WTC11 (cell line): ENCODE measurements around the gene FNIP1.

Source experiments
- CBFB ChIP-seq: sonication (generic); formaldehyde crosslinking; IDR thresholded peaks from 2 replicates; pipeline ENCODE4 v1.8.1; 2022; ENCODE audit warnings: mild to moderate bottlenecking, low read depth, missing genetic modification reagents
- CREB1 ChIP-seq: sonication (generic); formaldehyde crosslinking; IDR thresholded peaks from 2 replicates; pipeline ENCODE4 v1.8.0; 2023; ENCODE audit warnings: mild to moderate bottlenecking, missing genetic modification reagents
- CTCF ChIP-seq: fragments of 200-600 bp; IDR thresholded peaks from 2 replicates; pipeline ENCODE4 v1.8.0; 2022; ENCODE audit warnings: antibody characterized with exemption
- JUN ChIP-seq: sonication (generic); formaldehyde crosslinking; IDR thresholded peaks from 2 replicates; pipeline ENCODE4 v1.8.0; 2023; ENCODE audit warnings: mild to moderate bottlenecking, missing genetic modification reagents
- KAT7 ChIP-seq: sonication (generic); formaldehyde crosslinking; IDR thresholded peaks from 2 replicates; pipeline ENCODE4 v1.8.1; 2023; ENCODE audit warnings: missing genetic modification reagents, mild to moderate bottlenecking, borderline replicate concordance
- MAX ChIP-seq: sonication (generic); formaldehyde crosslinking; IDR thresholded peaks from 2 replicates; pipeline ENCODE4 v1.8.0; 2022; ENCODE audit warnings: mild to moderate bottlenecking, missing genetic modification reagents
- NR1H2 ChIP-seq: sonication (generic); formaldehyde crosslinking; IDR thresholded peaks from 2 replicates; pipeline ENCODE4 v1.9.0; 2021; ENCODE audit warnings: mild to moderate bottlenecking, moderate library complexity, missing genetic modification reagents
- SOX15 ChIP-seq: fragments of 250-450 bp; sonication (Bioruptor Pico); IDR thresholded peaks from 2 replicates; pipeline ENCODE4 v1.9.0; 2021; ENCODE audit warnings: mild to moderate bottlenecking
- SP1 ChIP-seq: sonication (generic); formaldehyde crosslinking; conservative IDR thresholded peaks from 2 replicates; pipeline ENCODE4 v1.8.1; 2022; ENCODE audit warnings: missing genetic modification reagents
- ZNF138 ChIP-seq: sonication (generic); formaldehyde crosslinking; conservative IDR thresholded peaks from 2 replicates; pipeline ENCODE4 v1.8.1; 2022; ENCODE audit warnings: mild to moderate bottlenecking, moderate library complexity, missing genetic modification reagents
- ZNF317 ChIP-seq: sonication (generic); formaldehyde crosslinking; IDR thresholded peaks from 2 replicates; pipeline ENCODE4 v1.8.1; 2023; ENCODE audit warnings: low read depth, mild to moderate bottlenecking, moderate library complexity, missing genetic modification reagents, borderline replicate concordance
- TF ChIP-seq, protein P1 (sequence below): sonication (generic); formaldehyde crosslinking; IDR thresholded peaks from 2 replicates; pipeline ENCODE4 v1.8.1; 2023; ENCODE audit warnings: mild to moderate bottlenecking, moderate library complexity, missing genetic modification reagents
- TF ChIP-seq, protein P2 (sequence below): sonication (generic); formaldehyde crosslinking; IDR thresholded peaks from 2 replicates; pipeline ENCODE4 v1.8.1; 2023; ENCODE audit warnings: mild to moderate bottlenecking, missing genetic modification reagents, moderate library complexity
- TF ChIP-seq, protein P3 (sequence below): sonication (generic); formaldehyde crosslinking; conservative IDR thresholded peaks from 2 replicates; pipeline ENCODE4 v1.8.1; 2023; ENCODE audit warnings: mild to moderate bottlenecking, low read depth, missing genetic modification reagents, moderate library complexity

GRCh38 chr5:131846536-131846935, 49.7 kb upstream of the FNIP1 start:
- no peak for TF ChIP-seq MAX (CRISPR knock-in tag)
- TF ChIP-seq CBFB (CRISPR knock-in tag): no peak
- no peak for TF ChIP-seq JUN (CRISPR knock-in tag)
- no peak for TF ChIP-seq ZNF138 (CRISPR knock-in tag)
- no peak for TF ChIP-seq ZNF317 (CRISPR knock-in tag)
- TF ChIP-seq CTCF: no peak
- TF ChIP-seq, protein P1, sequence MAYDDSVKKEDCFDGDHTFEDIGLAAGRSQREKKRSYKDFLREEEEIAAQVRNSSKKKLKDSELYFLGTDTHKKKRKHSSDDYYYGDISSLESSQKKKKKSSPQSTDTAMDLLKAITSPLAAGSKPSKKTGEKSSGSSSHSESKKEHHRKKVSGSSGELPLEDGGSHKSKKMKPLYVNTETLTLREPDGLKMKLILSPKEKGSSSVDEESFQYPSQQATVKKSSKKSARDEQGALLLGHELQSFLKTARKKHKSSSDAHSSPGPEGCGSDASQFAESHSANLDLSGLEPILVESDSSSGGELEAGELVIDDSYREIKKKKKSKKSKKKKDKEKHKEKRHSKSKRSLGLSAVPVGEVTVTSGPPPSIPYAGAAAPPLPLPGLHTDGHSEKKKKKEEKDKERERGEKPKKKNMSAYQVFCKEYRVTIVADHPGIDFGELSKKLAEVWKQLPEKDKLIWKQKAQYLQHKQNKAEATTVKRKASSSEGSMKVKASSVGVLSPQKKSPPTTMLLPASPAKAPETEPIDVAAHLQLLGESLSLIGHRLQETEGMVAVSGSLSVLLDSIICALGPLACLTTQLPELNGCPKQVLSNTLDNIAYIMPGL (CRISPR knock-in tag): no peak
- TF ChIP-seq SOX15 (CRISPR knock-in tag): no peak
- TF ChIP-seq KAT7 (CRISPR knock-in tag): no peak
- TF ChIP-seq NR1H2 (CRISPR knock-in tag): no peak
- TF ChIP-seq, protein P2, sequence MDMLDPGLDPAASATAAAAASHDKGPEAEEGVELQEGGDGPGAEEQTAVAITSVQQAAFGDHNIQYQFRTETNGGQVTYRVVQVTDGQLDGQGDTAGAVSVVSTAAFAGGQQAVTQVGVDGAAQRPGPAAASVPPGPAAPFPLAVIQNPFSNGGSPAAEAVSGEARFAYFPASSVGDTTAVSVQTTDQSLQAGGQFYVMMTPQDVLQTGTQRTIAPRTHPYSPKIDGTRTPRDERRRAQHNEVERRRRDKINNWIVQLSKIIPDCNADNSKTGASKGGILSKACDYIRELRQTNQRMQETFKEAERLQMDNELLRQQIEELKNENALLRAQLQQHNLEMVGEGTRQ: no peak
- no peak for TF ChIP-seq SP1 (CRISPR knock-in tag)
- TF ChIP-seq, protein P3, sequence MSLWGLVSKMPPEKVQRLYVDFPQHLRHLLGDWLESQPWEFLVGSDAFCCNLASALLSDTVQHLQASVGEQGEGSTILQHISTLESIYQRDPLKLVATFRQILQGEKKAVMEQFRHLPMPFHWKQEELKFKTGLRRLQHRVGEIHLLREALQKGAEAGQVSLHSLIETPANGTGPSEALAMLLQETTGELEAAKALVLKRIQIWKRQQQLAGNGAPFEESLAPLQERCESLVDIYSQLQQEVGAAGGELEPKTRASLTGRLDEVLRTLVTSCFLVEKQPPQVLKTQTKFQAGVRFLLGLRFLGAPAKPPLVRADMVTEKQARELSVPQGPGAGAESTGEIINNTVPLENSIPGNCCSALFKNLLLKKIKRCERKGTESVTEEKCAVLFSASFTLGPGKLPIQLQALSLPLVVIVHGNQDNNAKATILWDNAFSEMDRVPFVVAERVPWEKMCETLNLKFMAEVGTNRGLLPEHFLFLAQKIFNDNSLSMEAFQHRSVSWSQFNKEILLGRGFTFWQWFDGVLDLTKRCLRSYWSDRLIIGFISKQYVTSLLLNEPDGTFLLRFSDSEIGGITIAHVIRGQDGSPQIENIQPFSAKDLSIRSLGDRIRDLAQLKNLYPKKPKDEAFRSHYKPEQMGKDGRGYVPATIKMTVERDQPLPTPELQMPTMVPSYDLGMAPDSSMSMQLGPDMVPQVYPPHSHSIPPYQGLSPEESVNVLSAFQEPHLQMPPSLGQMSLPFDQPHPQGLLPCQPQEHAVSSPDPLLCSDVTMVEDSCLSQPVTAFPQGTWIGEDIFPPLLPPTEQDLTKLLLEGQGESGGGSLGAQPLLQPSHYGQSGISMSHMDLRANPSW: no peak
- no peak for TF ChIP-seq CREB1 (CRISPR knock-in tag)
